IPS DF 4.7 (cell line): ENCODE data around the gene SSX3.
"Not testable (repeated sequence)": the region's sequence is repeated elsewhere in the genome, so short reads cannot be mapped to it uniquely, and the experiment has no call there.

Experiments
- DNase-seq: peaks from one replicate; pipeline ENCODE4 v3.0.0-alpha.2; 2013; ENCODE audit warnings: low spot score; ENCODE audit errors: extremely low read depth

SSX3 gene, protein sequence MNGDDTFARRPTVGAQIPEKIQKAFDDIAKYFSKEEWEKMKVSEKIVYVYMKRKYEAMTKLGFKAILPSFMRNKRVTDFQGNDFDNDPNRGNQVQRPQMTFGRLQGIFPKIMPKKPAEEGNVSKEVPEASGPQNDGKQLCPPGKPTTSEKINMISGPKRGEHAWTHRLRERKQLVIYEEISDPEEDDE

GRCh38 chrX:48356315-48357094, at the start of gene SSX3:
SSX3 (minus strand) TSS chrX:48356703; CDS start chrX:48355249, 1,454 bp downstream.
- not testable (repeated sequence) for DNase-seq

DNA sequence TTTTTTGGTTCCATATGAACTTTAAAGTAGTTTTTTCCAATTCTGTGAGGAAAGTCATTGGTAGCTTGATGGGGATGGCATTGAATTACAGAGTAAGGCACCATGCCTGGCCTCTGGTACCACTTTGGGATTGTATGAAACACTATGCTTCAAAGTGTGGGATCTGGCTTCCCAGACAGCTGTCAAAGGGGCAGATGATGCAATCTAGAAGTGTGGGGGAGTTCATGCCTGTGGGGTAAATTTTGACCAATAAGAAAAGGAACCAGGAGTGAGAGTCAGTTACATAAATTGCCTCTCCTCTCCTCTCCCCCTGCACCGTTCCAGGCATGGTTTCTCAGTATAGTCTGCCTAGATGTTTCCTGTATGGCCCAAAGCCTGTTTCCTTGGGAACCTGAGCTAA, 41.3 kb upstream of the SSX3 start:
- not testable (repeated sequence) for DNase-seq

- not testable (repeated sequence) for DNase-seq
Observed at GRCh38 chrX:48396931-48397330, 40.4 kb upstream of the SSX3 start.

- DNase-seq = not testable (repeated sequence)
Observed at GRCh38 chrX:48383239-48383638, 26.7 kb upstream of the SSX3 start, which contains the start of gene SSX4. SSX4 (plus strand) TSS chrX:48383539; CDS start chrX:48384054, 515 bp downstream.

DNA sequence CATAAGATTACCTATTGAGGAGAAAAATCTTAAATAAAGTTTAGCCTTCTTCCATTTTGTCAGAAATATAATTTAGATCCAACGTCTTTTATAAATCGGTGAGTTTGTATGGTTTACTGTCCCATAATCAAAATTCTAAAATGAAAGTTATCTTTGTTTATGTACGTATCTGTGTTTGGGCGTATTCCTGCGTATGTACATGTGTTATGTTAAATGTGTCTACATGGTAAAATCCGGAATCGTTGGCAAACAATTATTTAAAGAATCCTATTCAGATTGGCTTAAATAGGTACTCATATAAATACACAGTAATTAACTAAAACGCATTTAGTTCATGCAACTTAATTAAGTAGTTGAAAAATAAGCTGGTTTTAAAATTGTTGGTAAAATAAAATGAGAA, 13.9 kb upstream of the SSX3 start:
- DNase-seq = not testable (repeated sequence)

- DNase-seq = not testable (repeated sequence)
Observed at GRCh38 chrX:48367717-48368408, 11.4 kb upstream of the SSX3 start.

GRCh38 chrX:48359281-48359680, 2.8 kb upstream of the SSX3 start:
- not testable (repeated sequence) for DNase-seq

- DNase-seq = no peak
Observed at GRCh38 chrX:48357681-48358080, 1.2 kb upstream of the SSX3 start.

GRCh38 chrX:48346059-48346458, 10.4 kb downstream of the SSX3 start:
- DNase-seq = not testable (repeated sequence)

GRCh38 chrX:48313996-48314395, 42.5 kb downstream of the SSX3 start:
- not testable (repeated sequence) for DNase-seq

GRCh38 chrX:48306175-48306574, 50.3 kb downstream of the SSX3 start:
- no peak for DNase-seq
